ENCODE data around the gene LTA.
"Not testable (repeated sequence)": the region's sequence is repeated elsewhere in the genome, so short reads cannot be mapped to it uniquely, and the experiment has no call there.

Gene LTA

DNA sequence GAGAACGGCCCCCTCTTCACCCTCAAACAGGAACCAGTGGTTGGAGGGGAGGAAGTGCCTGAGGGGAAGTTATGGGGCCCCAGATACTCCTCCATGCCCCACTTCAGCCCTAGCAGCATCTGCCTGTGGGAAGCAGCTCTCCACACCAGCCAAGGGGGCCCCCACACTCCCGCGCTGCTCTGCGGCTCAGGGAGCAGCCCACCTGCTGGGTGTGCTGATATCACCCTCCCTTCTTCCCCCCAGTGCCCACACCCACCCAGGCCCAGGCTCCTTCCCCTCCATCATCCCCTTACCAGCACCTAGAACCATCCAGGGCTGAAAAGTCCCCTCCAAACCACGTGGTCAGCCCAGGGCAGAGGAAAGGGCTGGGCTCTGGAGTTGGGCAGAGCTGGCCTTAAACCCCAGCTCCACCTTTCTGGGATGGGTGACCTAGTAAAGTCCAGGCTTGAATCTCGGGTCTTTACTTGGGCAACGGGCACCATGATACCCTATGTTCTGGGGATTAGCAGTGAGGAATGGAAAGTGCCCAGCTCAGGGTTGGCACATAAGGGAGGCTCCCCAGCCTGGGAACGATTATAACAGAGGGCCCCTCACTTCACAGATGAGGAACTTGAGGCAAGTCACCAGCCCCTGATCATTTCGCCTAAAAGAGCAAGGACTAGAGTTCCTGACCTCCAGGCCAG lies 14.7 kb downstream of the LTA start:
- DNase-seq (ENCODE audit: low read depth in 2 of 2) = no peak

DNA sequence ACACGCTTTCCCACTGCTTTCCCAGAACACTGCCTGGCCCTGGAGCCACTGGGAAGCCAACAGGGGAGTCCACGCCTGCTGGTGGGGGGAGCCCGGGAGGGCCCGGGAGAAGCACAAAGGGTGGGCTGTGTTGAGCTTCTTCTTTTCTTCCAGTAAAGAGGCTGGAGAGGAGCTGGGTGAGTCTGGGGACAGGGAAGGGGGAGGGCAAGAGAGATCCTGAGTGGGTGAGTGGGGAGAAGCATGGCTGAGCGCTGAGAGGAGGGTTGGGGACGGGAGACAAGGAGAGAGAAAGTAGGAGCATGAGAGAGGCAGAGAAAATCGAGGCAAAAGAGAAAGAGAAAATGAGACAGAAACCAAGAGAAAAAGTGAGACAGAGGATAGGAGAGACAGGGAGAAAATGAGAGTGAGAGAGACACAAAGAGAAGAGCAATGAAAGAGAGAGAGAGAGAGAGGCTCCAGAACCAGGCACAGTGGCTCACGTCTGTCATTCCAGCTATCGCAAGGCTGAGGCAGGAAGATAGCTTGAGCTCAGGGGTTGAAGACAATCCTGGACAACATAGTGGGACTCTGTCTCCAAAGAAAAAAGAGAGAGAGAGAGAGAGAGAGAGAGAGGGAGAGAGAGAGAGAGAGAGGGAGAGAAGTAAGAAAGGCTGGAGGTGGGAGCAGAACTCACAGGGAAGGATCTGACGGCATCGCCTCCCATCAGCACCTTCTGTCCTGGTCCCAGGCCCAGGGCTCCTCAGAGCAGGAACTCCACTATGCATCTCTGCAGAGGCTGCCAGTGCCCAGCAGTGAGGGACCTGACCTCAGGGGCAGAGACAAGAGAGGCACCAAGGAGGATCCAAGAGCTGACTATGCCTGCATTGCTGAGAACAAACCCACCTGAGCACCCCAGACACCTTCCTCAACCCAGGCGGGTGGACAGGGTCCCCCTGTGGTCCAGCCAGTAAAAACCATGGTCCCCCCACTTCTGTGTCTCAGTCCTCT lies 16.0 kb downstream of the LTA start:
- DNase-seq (ENCODE audit: low read depth in 2 of 2) = no peak

DNA sequence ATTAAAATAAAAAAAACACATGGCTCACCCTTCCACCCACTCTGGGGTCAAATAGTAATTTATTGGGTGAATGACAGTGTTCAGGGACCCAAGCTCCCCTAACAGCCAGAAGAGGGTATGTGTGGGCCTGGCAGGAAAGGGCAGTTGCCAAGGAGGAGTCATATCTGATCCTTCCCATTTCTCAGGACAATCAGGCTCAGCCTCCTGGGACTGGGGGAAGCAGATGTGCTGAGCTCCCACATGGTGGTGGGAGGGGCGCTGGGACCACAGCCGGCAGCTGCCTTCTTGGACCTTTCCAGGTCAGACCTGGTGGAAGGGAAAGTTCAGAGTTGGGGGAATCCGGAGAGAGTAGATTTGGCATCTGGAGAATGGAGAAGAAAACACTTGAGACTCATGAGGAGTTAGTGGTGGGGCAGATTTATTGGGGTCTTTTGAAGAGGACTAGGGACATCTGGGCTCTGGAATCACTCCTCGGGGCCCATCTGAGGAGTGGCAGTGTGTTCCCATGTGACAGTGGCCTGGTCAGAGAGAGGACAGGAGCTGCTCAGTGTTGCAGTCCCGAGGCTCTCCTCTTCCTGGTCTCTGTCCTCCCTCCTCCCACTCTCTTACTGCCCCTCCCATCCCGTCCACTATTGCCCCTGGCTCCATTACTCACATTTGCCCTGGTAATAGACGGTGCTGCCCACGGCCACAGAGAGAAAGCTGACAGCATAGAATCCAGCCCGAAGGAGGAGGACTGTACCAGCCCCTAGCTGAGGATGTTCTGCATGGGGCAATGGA lies 17.0 kb downstream of the LTA start:
- no peak for DNase-seq (ENCODE audit: low read depth in 2 of 2)

DNA sequence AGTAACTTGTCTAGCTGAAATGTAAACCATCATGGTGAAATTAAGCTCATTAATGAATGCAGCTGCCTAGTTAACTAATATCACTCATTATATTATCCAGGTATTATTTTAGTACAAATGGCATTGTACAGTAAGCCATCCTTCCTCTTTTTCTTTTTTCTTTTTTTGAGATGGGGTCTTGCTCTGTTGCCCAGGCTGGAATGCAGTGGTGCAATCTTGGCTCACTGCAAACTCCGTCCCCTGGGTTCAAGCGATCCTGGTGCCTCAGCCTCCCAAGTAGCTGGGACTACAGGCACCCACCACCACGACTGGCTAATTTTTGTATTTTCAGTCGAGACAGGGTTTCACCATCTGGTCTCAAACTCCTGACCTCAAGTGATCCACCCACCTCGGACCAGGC lies 18.6 kb downstream of the LTA start:
- not testable (repeated sequence) for DNase-seq (ENCODE audit: low read depth in 2 of 2)

DNA sequence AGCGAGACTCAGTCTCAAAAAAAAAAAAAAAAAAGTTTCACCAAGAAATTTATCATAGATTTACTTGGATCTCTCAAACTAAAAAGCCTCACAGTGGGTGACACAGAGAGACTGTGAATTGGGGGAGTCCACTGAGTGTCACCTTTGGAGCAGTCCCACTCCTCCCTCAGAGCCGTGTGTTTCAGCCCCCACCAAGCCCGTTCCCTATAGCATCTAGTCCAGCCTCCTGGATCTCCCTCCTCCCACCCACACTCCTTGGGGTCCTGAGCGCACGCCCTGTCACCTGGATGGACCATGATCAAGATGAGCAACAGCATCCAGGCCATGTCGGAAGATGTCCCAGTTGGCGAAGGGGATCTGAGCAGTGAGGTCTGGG lies 20.3 kb downstream of the LTA start:
- no peak for DNase-seq (ENCODE audit: low read depth in 2 of 2)

DNA sequence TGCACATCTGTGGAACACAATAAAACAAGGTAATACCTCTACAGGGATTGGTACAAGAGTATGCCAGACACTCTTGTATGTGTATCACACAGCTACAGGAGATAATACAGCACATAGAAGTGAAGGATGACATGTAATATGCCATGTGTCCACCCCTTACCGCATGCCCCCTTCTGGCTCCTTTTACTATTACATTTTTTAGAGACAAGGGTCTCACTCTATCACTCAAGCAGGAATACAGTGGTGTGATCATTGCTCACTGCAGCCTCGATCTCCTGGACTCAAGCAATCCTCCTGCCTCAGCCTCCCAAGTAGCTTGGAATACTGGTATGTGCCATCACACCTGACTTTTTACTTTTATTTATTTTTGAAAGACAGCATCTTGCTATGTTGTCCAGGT lies 24.9 kb downstream of the LTA start:
- no peak for DNase-seq (ENCODE audit: low read depth in 2 of 2)

DNA sequence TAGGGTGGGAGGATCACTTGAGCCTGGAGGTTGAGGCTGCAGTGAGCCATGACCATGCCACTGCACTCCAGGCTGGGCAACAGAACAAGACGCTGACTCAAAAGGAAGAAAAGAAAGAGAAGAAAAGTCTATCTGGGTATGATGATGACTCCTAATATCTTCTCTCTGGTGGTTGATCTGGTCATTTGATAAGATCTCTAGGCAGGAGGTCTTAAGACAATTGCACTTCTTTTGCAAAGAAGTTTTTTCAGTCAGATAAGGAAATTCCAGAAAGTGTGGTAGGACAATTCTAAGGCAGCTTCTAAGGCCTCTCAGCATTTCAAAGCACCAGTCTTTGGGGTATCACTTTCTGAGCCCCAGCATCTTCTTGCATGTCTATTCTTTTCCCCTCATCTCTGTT lies 35.2 kb downstream of the LTA start:
- DNase-seq (ENCODE audit: low read depth in 2 of 2) = no peak

DNA sequence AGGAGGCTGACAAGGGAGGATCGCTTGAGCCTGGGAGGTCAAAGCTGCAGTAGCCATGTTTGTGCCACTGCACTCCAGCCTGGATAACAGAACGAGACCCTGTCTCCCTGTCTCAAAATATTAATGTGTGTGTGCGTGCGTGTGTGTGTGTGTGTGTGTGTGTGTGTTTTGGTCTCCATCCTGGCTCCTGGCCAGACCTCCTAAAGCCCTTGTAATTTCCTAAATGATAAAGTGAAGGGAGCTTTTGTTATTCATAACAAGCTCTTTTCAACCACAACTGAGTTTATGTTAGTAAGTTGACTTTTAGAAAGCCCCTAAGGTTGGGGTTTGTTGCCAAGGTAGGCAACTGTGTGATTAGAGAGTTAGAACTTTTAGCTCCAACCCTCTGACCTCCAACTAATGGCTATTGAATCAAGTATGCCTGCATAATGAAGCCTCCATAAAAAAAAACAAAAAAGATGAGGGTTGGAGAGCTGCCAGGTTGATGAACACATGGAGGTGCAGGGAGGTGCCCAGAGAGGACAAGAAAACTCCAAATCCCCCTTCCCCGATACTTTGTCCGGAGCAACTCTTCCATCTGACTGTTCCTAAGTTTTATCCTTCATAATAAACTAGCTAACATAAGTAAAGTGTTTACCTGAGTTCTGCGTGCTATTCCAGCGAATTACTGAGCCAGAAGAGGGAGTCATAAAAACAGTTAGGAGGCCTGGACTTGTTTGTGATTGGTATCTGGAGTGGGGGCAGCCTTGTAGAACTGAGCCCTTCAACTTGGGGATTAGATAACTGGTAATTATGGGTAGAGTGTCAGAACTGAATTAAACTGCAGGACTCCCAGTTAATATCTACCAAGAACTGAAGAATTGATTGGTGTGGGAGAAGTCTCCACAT lies 37.7 kb downstream of the LTA start:
- no peak for DNase-seq (ENCODE audit: low read depth in 2 of 2)

DNA sequence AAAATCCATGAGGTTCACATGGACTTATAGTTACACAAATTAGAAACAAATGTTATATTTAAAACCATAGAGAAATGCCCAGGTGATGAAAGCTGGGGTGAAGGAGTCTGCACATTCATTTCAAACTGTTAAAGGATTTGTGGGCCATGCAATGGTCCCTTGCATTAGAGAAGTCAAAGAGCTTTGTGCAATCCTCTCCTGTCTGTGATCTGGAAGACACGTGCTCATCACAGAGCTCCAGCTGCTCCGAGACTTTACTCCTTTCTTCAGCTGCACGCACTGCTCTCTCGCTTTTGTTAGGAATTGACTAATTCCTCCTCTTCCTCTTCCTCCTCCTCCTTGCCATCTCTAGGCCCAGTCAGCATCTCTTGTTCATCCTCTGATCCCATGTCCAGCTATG lies 38.9 kb downstream of the LTA start:
- no peak for DNase-seq (ENCODE audit: low read depth in 2 of 2)

DNA sequence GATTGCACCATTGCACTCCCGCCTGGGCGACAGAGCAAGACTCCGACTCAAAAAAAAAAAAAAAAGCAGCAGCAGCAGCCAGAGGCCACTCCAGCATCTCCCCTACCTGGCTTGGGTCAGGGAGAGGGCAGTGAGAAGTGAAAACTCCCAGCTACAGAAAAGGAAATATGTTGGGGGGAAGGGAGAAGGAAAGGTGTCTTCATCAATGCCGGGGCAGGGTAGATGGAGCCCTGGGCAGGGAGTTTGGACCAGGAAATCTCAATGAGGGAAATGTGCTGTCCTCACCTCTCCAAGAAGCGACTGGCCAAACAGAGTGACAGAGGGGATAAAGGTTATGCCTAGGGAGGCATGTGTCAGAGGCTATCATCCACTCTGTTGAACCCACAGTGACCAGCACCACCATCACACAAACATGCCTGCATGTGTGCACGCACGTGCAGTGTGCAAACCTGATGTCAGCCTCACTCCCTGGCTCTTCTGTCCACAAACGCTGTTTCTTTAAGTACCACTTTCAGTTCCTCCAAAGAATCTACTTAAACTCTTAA lies 42.1 kb downstream of the LTA start:
- no peak for DNase-seq (ENCODE audit: low read depth in 2 of 2)

DNA sequence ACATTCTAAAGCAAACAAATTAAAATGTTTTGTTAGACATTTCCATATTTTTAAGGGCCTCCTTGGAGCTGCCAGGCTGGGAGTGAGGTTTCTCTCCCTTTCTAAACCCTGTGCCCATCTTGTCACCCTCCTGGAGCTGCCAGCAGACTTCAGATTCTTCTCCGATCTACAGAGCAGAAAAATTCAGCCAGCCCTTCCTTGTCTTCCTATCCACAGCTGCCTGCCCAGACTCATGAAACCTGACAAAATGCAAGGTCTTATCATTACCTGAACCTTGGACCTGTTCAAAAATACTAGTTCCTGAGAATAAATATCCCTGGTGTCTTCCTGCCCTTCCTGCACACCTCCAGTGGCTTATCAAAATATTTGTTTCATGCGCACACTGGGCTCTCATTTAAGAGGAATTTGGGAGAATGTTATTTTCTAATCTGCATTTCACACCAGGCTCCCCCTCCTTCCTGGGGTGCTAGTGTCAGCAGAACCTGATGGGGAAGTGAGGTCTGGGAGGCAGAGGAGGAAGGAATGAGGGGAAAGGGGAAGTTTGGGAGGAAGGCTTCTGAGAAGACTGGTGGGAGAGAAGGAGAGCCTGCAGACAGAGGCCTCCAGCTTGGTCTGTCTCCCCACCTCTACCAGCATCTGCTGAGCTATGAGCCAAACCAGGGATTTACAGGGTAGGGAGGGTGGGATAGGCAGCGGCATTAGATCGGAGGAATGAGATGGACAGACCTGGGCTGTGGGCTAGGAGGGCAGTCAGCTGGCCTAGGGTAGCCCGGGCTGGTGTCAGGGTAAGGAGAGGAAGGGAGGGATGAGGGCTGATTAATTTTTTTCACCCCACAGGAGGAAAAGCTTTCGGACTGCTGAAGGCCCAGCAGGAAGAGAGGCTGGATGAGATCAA lies 42.8 kb downstream of the LTA start, which contains the start of gene AIF1:
TSS of gene AIF1 (plus strand) at position 551 of the 895 bp plus-strand sequence. CDS start at position 647, 96 bp downstream.
- DNase-seq (ENCODE audit: low read depth in 2 of 2) = no peak

DNA sequence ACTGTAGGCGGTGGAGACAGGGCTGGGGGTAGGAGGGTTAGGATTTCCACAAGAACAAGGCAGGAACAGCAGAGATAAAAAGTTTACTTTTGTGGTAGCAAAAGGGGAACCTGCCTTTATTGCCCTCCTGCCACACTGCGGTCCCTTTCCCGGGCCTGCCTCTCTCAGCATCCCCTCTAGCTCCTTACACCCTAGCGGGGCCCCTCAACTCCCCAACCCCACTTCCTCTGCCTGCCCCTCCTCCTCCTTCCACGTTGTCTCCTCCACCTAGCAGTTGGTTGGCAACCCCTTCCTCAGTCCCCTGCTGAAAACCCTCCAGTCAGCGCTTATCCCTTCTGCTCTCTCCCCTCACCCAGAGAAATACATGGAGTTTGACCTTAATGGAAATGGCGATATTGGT lies 43.7 kb downstream of the LTA start:
- peak in 1 of 2 experiments; percentile 29 for DNase-seq (ENCODE audit: low read depth in 2 of 2)

DNA sequence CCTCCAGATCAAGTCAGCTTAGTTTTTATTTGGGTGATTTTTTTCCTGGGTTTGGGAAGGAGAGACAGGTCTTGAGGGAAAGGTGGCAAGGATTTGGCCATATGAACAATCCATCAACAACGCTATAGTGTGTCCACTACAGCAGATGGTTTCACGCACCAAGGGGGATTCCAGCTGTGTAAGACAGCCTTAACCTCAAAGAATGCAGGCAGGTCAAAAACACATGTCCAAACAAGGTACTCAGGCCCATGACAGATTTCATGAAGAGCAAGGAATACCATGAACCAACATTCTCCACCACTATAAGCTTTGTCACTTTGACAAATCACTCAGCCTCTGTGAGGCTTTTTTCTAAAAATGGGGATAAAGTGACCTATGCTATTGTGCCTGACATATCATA lies 44.9 kb downstream of the LTA start:
- no peak for DNase-seq (ENCODE audit: low read depth in 2 of 2)

DNA sequence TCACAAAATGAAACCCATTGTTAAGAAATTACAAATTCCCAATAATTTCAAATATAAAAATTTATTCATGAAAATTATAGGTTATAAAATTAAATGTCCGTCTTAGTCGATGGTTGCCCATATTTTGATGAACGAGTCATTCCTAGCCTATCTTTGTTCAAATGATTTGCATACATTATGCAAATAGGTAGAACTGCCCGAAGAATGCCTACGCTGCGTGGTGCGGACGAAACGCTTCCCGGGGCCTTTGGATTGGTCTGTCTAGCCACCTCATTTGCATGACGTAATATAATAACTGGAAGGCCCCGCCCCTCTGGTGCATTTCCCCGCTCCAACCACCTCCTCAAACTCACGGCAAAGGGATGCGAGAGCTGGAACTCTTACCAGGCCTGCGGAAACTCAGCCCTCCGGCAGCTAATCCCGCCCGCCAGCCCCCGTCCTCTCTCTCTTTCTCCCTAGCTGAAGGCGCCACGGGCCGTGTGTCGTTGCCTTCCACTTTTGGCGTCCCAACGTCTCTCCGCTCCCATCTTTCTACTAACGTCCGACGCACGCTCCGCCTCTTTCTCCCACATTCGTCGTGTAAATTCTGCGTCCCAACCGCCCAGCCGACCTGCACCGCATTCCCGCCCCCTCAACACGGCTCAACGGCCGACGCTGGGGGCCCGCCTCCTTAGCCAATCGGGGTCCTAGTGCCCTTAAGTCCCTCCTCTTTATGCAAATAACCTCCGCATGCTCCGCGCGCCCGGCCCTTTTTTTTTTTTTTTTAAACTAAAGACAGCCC lies 47.9 kb downstream of the LTA start:
- peak; percentile 92 to 95 for DNase-seq (ENCODE audit: low read depth in 2 of 2)

DNA sequence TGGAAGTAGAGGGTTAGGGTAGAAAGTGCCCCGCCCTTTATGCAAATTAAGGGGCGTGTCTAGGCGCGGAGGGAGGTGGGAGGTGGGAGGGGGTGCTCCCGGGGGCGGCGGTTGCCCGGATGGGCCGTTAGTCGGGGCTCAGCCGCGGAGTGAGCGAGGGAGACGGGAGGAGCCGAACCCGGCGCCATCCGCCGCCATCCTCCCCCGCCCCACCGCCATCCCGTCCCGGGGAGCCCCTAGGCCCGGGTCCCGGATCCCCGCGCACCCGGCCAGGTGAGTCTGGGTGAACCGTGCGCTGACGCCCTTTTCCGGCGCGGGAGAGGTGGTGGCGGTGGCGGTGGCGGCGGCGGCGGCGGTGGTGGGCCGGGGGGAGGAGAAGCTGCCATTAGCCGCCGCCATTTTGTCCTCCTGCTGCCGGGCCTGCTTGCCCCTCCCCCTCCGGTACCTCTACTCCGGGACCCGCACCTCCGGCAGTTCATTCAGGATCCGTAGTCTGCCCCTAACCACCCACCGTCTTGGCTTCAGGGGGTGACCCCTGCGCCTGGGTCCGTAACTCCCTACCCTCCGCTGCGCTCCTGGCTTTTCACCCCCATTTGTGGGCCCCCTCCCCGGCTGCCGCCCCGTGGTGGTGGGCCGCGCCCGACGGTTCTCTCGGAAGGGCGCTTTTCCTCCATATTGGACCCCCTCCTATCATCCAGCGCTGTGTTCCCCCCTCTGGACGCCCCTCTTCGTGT lies 48.7 kb downstream of the LTA start, which contains the start of gene PRRC2A:
TSS of gene PRRC2A (plus strand) at position 130 of the 734 bp plus-strand sequence. CDS start 2,075 bp downstream, outside the sequence.
- peak in 1 of 2 experiments; percentile 96 for DNase-seq (ENCODE audit: low read depth in 2 of 2)

DNA sequence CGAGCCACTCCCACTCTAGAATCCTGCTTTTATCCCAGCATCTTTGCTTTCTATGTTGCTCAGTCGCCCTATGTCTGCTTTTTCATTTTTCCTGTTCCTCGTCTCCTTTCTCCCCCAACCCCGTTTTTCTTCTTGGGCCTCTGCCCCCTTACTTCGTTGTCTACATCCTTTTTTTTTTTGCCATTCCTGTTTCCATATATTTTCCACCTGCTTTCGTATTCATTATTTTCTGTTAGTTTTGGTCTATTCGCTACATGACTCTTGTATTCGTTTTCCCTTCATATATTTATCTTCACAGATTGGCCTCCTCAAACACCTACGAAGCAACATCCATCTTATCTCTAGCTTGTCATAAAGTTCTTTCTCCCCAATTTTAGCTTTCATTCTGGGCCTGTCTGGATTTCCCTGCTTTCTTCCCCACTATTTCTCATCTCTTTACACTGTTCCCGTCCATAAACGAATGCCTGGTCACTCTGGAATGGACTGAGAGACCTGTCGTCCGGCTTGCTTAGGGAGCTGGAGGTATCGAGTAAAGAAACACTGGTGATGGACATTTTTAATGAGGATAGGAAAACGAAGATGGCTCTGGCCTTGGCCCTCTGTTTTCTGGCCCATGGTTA lies 49.3 kb downstream of the LTA start:
- no peak for DNase-seq (ENCODE audit: low read depth in 2 of 2)

DNA sequence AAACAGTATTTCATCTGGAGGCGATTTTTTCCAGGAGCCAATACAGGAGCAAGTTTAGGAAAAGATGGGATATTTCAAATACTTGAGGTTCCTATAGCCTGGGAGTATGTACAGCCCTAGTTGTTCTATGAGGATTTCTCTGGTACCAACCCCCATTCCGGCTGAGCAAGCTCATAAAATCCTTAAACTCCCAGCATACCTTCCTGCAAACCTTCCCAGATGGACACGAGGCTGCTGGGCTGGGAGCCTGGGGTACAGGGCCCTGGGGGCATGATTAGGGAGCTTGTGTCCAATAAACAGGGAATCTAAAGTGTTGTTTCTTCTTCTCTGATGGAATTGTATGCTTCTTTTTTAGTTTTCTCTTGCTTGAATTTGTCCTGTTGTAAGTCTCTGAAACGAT lies 49.9 kb downstream of the LTA start:
- DNase-seq (ENCODE audit: low read depth in 2 of 2) = no peak

DNA sequence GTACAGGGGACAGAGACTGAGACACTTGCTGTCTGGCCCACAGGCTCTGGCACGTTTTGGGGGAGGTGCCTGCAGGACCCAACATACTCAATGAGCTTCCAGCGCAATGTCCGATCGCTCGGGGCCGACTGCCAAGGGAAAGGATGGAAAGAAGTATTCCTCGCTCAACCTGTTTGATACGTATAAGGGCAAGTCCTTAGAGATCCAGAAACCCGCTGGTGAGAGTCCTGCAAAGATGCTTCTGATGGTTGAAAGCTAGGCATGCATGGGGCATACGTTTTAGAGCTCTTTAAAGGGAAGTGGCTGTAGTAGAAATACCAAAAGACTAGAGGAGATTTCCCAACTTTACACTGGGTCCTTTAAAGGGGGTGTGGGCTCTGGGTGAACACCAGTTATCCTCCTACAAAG lies 50.6 kb downstream of the LTA start:
- no peak for DNase-seq (ENCODE audit: low read depth in 2 of 2)

Data from stimulated activated CD4-positive, alpha-beta T cell treated with anti-CD3 and anti-CD28 coated beads, Interleukin-12 subunit alpha, Interleukin-12 subunit beta, amount 100 ng/mL, for 24 hours (primary cell).